IMR-90 (cell line): ENCODE measurements around the gene PRKN. TPM values are rescaled to one million over a fixed set of nuclear protein-coding genes. Genes with fewer than 3 reads are reported as not detected.

ENCODE experiments used
- ATAC-seq: fragments of 200-7000 bp; cut with Tn5 transposase; 2 replicates; pipeline ENCODE4 v1.9.1; 2020; ENCODE audit warnings: low read depth, mild to moderate bottlenecking, moderate library complexity
- BruUV-seq: library from RNA; stranded (reverse); fragments of 400-500 nt; replicated peaks from 2 replicates; lab custom pipeline; 2021; lab: Mats Ljungman, UMichigan
- CTCF ChIA-PET: fragments of 300-600 bp; formaldehyde crosslinking; extraction: SDS; loops from one replicate; lab custom pipeline; 2021; ENCODE audit warnings: antibody characterized with exemption; lab: Yijun Ruan, JAX
- POLR2A ChIA-PET: fragments of 300-600 bp; sonication (Branson Sonifier 250); formaldehyde crosslinking; loops from one replicate; lab custom pipeline; 2022; ENCODE audit warnings: antibody characterized with exemption; ENCODE audit not compliant: unreplicated experiment; lab: Charles Lee
- DNase-seq: peaks from one replicate; pipeline ENCODE4 v3.0.0; 2013
- H2AFZ ChIP-seq: replicated peaks from 2 replicates; pipeline ENCODE3; 2013; ENCODE audit warnings: low read length, mild to moderate bottlenecking; ENCODE audit not compliant: poor library complexity
- H2AK5ac ChIP-seq: 2 replicates; pipeline ENCODE4 v1.6.1; 2013; ENCODE audit warnings: low read depth, low read length, inconsistent platforms
- H2AK9ac ChIP-seq: replicated peaks from 2 replicates; pipeline ENCODE3; 2013; ENCODE audit warnings: mild to moderate bottlenecking, low read depth, low read length, moderate library complexity; ENCODE audit not compliant: poor library complexity
- H2BK120ac ChIP-seq: 2 replicates; pipeline ENCODE4 v1.6.1; 2013; ENCODE audit warnings: low read depth, low read length, inconsistent platforms
- H2BK15ac ChIP-seq: 3 replicates; pipeline ENCODE4 v1.6.1; 2013; ENCODE audit warnings: low read depth, low read length, inconsistent platforms
- H2BK20ac ChIP-seq: 2 replicates; pipeline ENCODE4 v1.6.1; 2013; ENCODE audit warnings: low read depth, mild to moderate bottlenecking, inconsistent platforms, low read length, moderate library complexity
- H2BK5ac ChIP-seq: 2 replicates; pipeline ENCODE4 v1.6.1; 2013; ENCODE audit warnings: mild to moderate bottlenecking, low read depth, low read length, inconsistent platforms; ENCODE audit not compliant: poor library complexity, severe bottlenecking
- H3K14ac ChIP-seq: replicated peaks from 2 replicates; pipeline ENCODE4 v1.6.1; 2013; ENCODE audit warnings: low read depth, low read length, inconsistent platforms
- H3K18ac ChIP-seq: 2 replicates; pipeline ENCODE4 v1.6.1; 2013; ENCODE audit warnings: low read depth, low read length, control low read depth
- H3K23ac ChIP-seq: 2 replicates; pipeline ENCODE4 v1.6.1; 2013; ENCODE audit warnings: low read depth, low read length, inconsistent platforms
- H3K27ac ChIP-seq: 2 replicates; pipeline ENCODE4 v1.5.1; 2013; ENCODE audit warnings: mild to moderate bottlenecking, control low read depth, low read length; ENCODE audit not compliant: insufficient read depth
- H3K27me3 ChIP-seq: 2 replicates; pipeline ENCODE4 v1.6.1; 2013; ENCODE audit warnings: low read length; ENCODE audit not compliant: control insufficient read depth, insufficient read depth
- H3K36me3 ChIP-seq: 2 replicates; pipeline ENCODE4 v1.6.1; 2013; ENCODE audit warnings: low read length, mixed read lengths; ENCODE audit not compliant: control insufficient read depth, insufficient read depth
- H3K4ac ChIP-seq: 2 replicates; pipeline ENCODE4 v1.6.1; 2013; ENCODE audit warnings: low read depth, low read length, inconsistent platforms
- H3K4me1 ChIP-seq: 2 replicates; pipeline ENCODE4 v1.6.1; 2013; ENCODE audit warnings: low read length, mixed read lengths; ENCODE audit not compliant: control insufficient read depth, insufficient read depth
- H3K4me2 ChIP-seq: 2 replicates; pipeline ENCODE4 v1.6.1; 2013; ENCODE audit warnings: low read depth, mild to moderate bottlenecking, control low read depth, low read length, moderate library complexity
- H3K4me3 ChIP-seq: 2 replicates; pipeline ENCODE4 v1.5.1; 2013; ENCODE audit warnings: low read depth, mild to moderate bottlenecking, control low read depth, low read length, moderate library complexity; ENCODE audit not compliant: insufficient read depth
- H3K56ac ChIP-seq: 2 replicates; pipeline ENCODE4 v1.6.1; 2013; ENCODE audit warnings: low read length, inconsistent platforms; ENCODE audit not compliant: insufficient read depth; ENCODE audit errors: extremely low read depth
- H3K79me1 ChIP-seq, 2 experiments: 2 replicates each; pipeline ENCODE4 v1.6.1; 2013; ENCODE audit warnings: low read length in 2 of 2, inconsistent platforms in 1 of 2, low read depth in 1 of 2
- H3K9ac ChIP-seq: 2 replicates; pipeline ENCODE4 v1.6.1; 2013; ENCODE audit warnings: low read depth, low read length, control low read depth
- H3K9me1 ChIP-seq: 2 replicates; pipeline ENCODE4 v1.6.1; 2013; ENCODE audit warnings: low read length, inconsistent platforms; ENCODE audit not compliant: insufficient read depth
- H3K9me3 ChIP-seq: 2 replicates; pipeline ENCODE4 v1.6.1; 2013; ENCODE audit warnings: low read length; ENCODE audit not compliant: control insufficient read depth, insufficient read depth
- H4K20me1 ChIP-seq: 2 replicates; pipeline ENCODE4 v1.6.1; 2013; ENCODE audit warnings: low read length, inconsistent platforms; ENCODE audit not compliant: insufficient read depth
- H4K5ac ChIP-seq: 2 replicates; pipeline ENCODE4 v1.6.1; 2013; ENCODE audit warnings: mild to moderate bottlenecking, low read depth, low read length, control low read depth
- H4K8ac ChIP-seq, 2 experiments: 2 replicates each; pipeline ENCODE4 v1.6.1; 2013; ENCODE audit warnings: low read depth in 2 of 2, low read length in 2 of 2, control low read depth in 1 of 2, inconsistent platforms in 1 of 2
- H4K91ac ChIP-seq: 2 replicates; pipeline ENCODE4 v1.6.1; 2013; ENCODE audit warnings: low read depth, low read length, inconsistent platforms; ENCODE audit not compliant: insufficient read depth
- BHLHE40 ChIP-seq: fragments of 150-350 bp; IDR thresholded peaks from 2 replicates; pipeline ENCODE4 v1.6.1; 2016; ENCODE audit warnings: mild to moderate bottlenecking, low read depth, low read length
- CHD1 ChIP-seq: IDR thresholded peaks from 2 replicates; pipeline ENCODE4 v1.6.1; 2012; ENCODE audit warnings: low read depth, low read length, improper control_type of control experiment
- MAFK ChIP-seq: IDR thresholded peaks from 2 replicates; pipeline ENCODE4 v1.6.1; 2012; ENCODE audit warnings: low read depth, low read length, improper control_type of control experiment
- RCOR1 ChIP-seq: IDR thresholded peaks from 2 replicates; pipeline ENCODE4 v1.6.1; 2012; ENCODE audit warnings: mild to moderate bottlenecking, low read length, improper control_type of control experiment; ENCODE audit not compliant: insufficient replicate concordance
- USF2 ChIP-seq: fragments of 150-350 bp; IDR thresholded peaks from 2 replicates; pipeline ENCODE4 v1.6.1; 2017; ENCODE audit warnings: mild to moderate bottlenecking, antibody characterized with exemption, low read length, low read depth
- WGBS, 2 experiments: methylation state at CpG; one replicate each; pipeline versions ENCODE4 v1.1.5 to v1.1.7; 2013; ENCODE audit warnings: missing lambda C conversion rate in 2 of 2; ENCODE audit not compliant: insufficient read length in 1 of 2; ENCODE audit errors: extremely low coverage in 2 of 2; 5-methylcytosine and 5-hydroxymethylcytosine counted together
- dilution Hi-C: fragments of 300-500 bp; cut with HindIII; formaldehyde crosslinking; loops from one replicate; pipeline ENCODE4 v1.14.3; 2018; ENCODE audit warnings: low sequenced_read_pairs; ENCODE audit not compliant: unreplicated experiment
- in situ Hi-C: fragments of 300-500 bp; cut with MboI; formaldehyde crosslinking; loops from 3 replicates; pipeline ENCODE4 v1.14.3; 2019; ENCODE audit warnings: low sequenced_read_pairs, inconsistent platforms, mixed read lengths
- intact Hi-C: fragments of 100-400 bp; cut with micrococcal nuclease; formaldehyde crosslinking; loops from 2 replicates; pipeline ENCODE4 v1.10.0; 2022
- polyA plus RNA-seq, 3 experiments: library from polyadenylated mRNA; depleted of rRNA; stranded (reverse); fragments of >200 nt; gene quantifications; 2 replicates each; pipeline ENCODE4 v1.2.3, GENCODE V29; 2012; ENCODE audit warnings: low replicate concordance in 1 of 3
- total RNA-seq: library from RNA; depleted of rRNA; stranded (reverse); fragments of >200 nt; gene quantifications from 2 replicates; pipeline ENCODE4 v1.2.3, GENCODE V29; 2012

PRKN gene
- total and polyA plus RNA-seq, 2 of the 4 experiments (the other 2 are of a cell fraction), result 0.15 to 0.18 TPM

- H4K20me1 ChIP-seq, result no peaks in the 10 kb centered on the region
- DNase-seq, result peak; percentile 66
- intact Hi-C loops, result no loop called here
Measured at GRCh38 chr6:161407581-161407980, 1320.0 kb downstream of the PRKN start.

More at GRCh38 chr6:161407581-161407980, 1320.0 kb downstream of the PRKN start:
- Histone ChIP-seq H3K18ac (no peak overlapping the region), H2AFZ (no peak overlapping the region), H4K8ac (no peak overlapping the region), H3K27me3 (no peaks in the 10 kb centered on the region), H2BK20ac (no peak overlapping the region), H3K4ac (no peak overlapping the region), H3K23ac (no peak overlapping the region), H4K5ac (no peak overlapping the region), H3K4me2 (no peak overlapping the region), H3K56ac (no peak overlapping the region), H3K9ac (no peak overlapping the region), H2BK15ac (no peak overlapping the region), H2AK9ac (no peak overlapping the region), H3K27ac (no peak overlapping the region), H2AK5ac (no peak overlapping the region), H3K9me3 (peaks cover 3% of the 10 kb centered on the region; the same call in 1 of the 2 replicates), H3K14ac (no peak overlapping the region), H3K9me1 (no peaks in the 10 kb centered on the region), H2BK120ac (no peak overlapping the region), H3K4me1 (no peaks in the 10 kb centered on the region), H3K79me1 (no peaks in the 10 kb centered on the region), H2BK5ac (no peak overlapping the region), H3K36me3 (no peaks in the 10 kb centered on the region), H3K4me3 (no peak overlapping the region), H4K91ac (no peak overlapping the region)
- WGBS, 2 experiments, result 11% methylated on average over 1 of the region's 4 CpGs; no CpG with 5 or more reads in 1 of the 2 experiments
- POLR2A ChIA-PET, result no interaction called here
- no peak for TF ChIP-seq USF2
- no peak for TF ChIP-seq CHD1
- TF ChIP-seq MAFK, result no peak
- no peak for TF ChIP-seq RCOR1
- no peak for TF ChIP-seq BHLHE40
- BruUV-seq, result no TSS peak
- dilution Hi-C loops (no loop called here), in situ Hi-C loops (loop anchor here (25.0 kb wide), 2 partner anchors 1330 to 2005 kb away; partner anchors contain the start of genes PACRG, PRKN and QKI)
- CTCF ChIA-PET, result interaction anchor here (0.6 kb wide), 2 partner anchors 92 to 139 kb away, joined by 4 read pairs; no protein-coding TSS in a partner anchor
- ATAC-seq, result no peak
